Prostate gland (tissue), 2 donors: Measurements from ENCODE around the gene PFKFB3.

Experiments used
- POLR2AphosphoS5 ChIP-seq: sonication (generic); formaldehyde crosslinking; IDR thresholded peaks from one replicate; pipeline ENCODE4 v1.6.1; 2017; ENCODE audit warnings: antibody characterized with exemption
- TF ChIP-seq, protein P1 (sequence below), 4 experiments: fragments of 200-600 bp in 2 of 4; fragments of 450-650 bp in 2 of 4; sonication (generic) in 2 of 4; IDR thresholded peaks; 1 replicate in 3 of 4; 2 replicates in 1 of 4; pipeline ENCODE4 v1.5.1; 2016 to 2019; ENCODE audit warnings: antibody characterized with exemption in 4 of 4, mild to moderate bottlenecking in 2 of 4, moderate library complexity in 2 of 4

DNA sequence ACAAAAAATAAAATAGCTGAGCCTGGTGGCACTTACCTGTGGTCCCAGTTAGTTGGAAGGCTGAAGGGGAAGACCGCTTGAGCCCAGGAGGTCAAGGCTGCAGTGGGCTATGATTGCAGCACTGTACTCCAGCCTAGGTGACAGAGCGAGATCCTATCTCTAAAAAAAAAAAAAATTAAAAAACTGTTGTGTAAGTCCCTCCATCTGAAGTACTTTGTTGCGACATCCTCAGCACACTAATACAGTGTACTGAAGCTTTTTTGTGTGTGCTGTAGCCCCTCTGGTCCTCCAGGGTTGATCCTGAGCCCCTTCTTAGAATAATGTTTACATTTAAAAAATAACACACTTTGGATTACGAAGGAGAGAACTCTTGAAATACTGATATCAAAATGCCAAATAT is 71.3 kb downstream of the PFKFB3 start:
- TF ChIP-seq, protein P1, sequence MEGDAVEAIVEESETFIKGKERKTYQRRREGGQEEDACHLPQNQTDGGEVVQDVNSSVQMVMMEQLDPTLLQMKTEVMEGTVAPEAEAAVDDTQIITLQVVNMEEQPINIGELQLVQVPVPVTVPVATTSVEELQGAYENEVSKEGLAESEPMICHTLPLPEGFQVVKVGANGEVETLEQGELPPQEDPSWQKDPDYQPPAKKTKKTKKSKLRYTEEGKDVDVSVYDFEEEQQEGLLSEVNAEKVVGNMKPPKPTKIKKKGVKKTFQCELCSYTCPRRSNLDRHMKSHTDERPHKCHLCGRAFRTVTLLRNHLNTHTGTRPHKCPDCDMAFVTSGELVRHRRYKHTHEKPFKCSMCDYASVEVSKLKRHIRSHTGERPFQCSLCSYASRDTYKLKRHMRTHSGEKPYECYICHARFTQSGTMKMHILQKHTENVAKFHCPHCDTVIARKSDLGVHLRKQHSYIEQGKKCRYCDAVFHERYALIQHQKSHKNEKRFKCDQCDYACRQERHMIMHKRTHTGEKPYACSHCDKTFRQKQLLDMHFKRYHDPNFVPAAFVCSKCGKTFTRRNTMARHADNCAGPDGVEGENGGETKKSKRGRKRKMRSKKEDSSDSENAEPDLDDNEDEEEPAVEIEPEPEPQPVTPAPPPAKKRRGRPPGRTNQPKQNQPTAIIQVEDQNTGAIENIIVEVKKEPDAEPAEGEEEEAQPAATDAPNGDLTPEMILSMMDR (IDR thresholded peaks at IDR 0.05): no peak
- no peak for TF ChIP-seq POLR2AphosphoS5
